Activated T-cell treated with anti-CD3 and anti-CD28 coated beads, Interleukin-2, amount 50 U/mL, for 1 hour (primary cell): ENCODE data around the gene RND3.

ENCODE experiments used
- DNase-seq: peaks from one replicate; pipeline ENCODE4 v3.0.0-alpha.2; 2020

RND3 gene

GRCh38 chr2:150491943-150492342 lies 4.5 kb upstream of the RND3 start:
- no peak for DNase-seq

GRCh38 chr2:150491430-150491829 lies 4.0 kb upstream of the RND3 start:
- no peak for DNase-seq

- no peak for DNase-seq
Observed at GRCh38 chr2:150490466-150490865, 3.0 kb upstream of the RND3 start.

- no peak for DNase-seq
Observed at GRCh38 chr2:150486539-150487484, 655 bp downstream of the RND3 start.

GRCh38 chr2:150485871-150486538 lies 1.5 kb downstream of the RND3 start:
- DNase-seq, result no peak

GRCh38 chr2:150485114-150485870 lies 2.2 kb downstream of the RND3 start:
- no peak for DNase-seq

- no peak for DNase-seq
Observed at GRCh38 chr2:150484461-150485021, 2.9 kb downstream of the RND3 start.

GRCh38 chr2:150484006-150484405 lies 3.5 kb downstream of the RND3 start:
- no peak for DNase-seq

GRCh38 chr2:150483532-150483931 lies 3.9 kb downstream of the RND3 start:
- DNase-seq, result no peak

GRCh38 chr2:150482667-150483400 lies 4.6 kb downstream of the RND3 start:
- no peak for DNase-seq

- no peak for DNase-seq
Observed at GRCh38 chr2:150482111-150482510, 5.4 kb downstream of the RND3 start.

GRCh38 chr2:150480971-150481830 lies 6.3 kb downstream of the RND3 start:
- no peak for DNase-seq

GRCh38 chr2:150480241-150480640 lies 7.2 kb downstream of the RND3 start:
- no peak for DNase-seq

GRCh38 chr2:150479075-150479915 lies 8.2 kb downstream of the RND3 start:
- DNase-seq, result no peak

GRCh38 chr2:150478200-150478974 lies 9.1 kb downstream of the RND3 start:
- no peak for DNase-seq

GRCh38 chr2:150477347-150477746 lies 10.1 kb downstream of the RND3 start:
- no peak for DNase-seq

- DNase-seq, result no peak
Observed at GRCh38 chr2:150476809-150477302, 10.6 kb downstream of the RND3 start.

GRCh38 chr2:150476286-150476685 lies 11.2 kb downstream of the RND3 start:
- DNase-seq, result no peak
